ENCODE data around the gene SLC25A53. TPM values are rescaled to one million over a fixed set of nuclear protein-coding genes. Genes with fewer than 3 reads are reported as not detected.

SLC25A53 gene
- total RNA-seq, 4 donors from 2014 or later: 3.7 to 7.5 (median 5.9) TPM

GRCh38 chrX:104108955-104109354 lies 47.9 kb downstream of the SLC25A53 start:
- WGBS, 2 donors: 79 to 100% methylated on average over 1 of the region's 1 CpG
- intact Hi-C loops (cut with DNase I; ENCODE audit: low total_unique reads): no loop called here
- no peak for TF ChIP-seq POLR2A (IDR thresholded peaks at IDR 0.05)
- no peak for TF ChIP-seq CTCF (IDR thresholded peaks at IDR 0.05)
- no peak for DNase-seq (ENCODE audit: low spot score in 2 of 2)
- H3K4me3 ChIP-seq (ENCODE audit: low read depth, poor library complexity, severe bottlenecking): no peak overlapping the region

GRCh38 chrX:104105330-104106262 lies 51.2 kb downstream of the SLC25A53 start:
- H3K4me3 ChIP-seq (ENCODE audit: low read depth, poor library complexity, severe bottlenecking): no peak overlapping the region
- intact Hi-C loops (cut with DNase I; ENCODE audit: low total_unique reads): no loop called here
- no peak for DNase-seq (ENCODE audit: low spot score in 2 of 2)
- WGBS, 2 donors: 56 to 57% methylated on average over 11 of the region's 11 CpGs
- TF ChIP-seq POLR2A (IDR thresholded peaks at IDR 0.05) (no peak), CTCF (IDR thresholded peaks at IDR 0.05) (no peak)

- 64 to 95% methylated on average over 10 of the region's 10 CpGs for WGBS, 2 donors
- no peak for DNase-seq (ENCODE audit: low spot score in 2 of 2)
- TF ChIP-seq CTCF (IDR thresholded peaks at IDR 0.05) (no peak), POLR2A (IDR thresholded peaks at IDR 0.05) (no peak)
Measured at GRCh38 chrX:104104676-104105075, 52.1 kb downstream of the SLC25A53 start.

GRCh38 chrX:104098919-104099318 lies 57.9 kb downstream of the SLC25A53 start:
- no peak for TF ChIP-seq CTCF (IDR thresholded peaks at IDR 0.05)
- H3K4me3 ChIP-seq (ENCODE audit: low read depth, poor library complexity, severe bottlenecking): no peak overlapping the region
- DNase-seq (ENCODE audit: low spot score in 2 of 2): no peak
- intact Hi-C loops (cut with DNase I; ENCODE audit: low total_unique reads): no loop called here

More at GRCh38 chrX:104104676-104105075, 52.1 kb downstream of the SLC25A53 start:
- H3K4me3 ChIP-seq (ENCODE audit: low read depth, poor library complexity, severe bottlenecking): no peak overlapping the region
- intact Hi-C loops (cut with DNase I; ENCODE audit: low total_unique reads): no loop called here

GRCh38 chrX:104098151-104098808 lies 58.5 kb downstream of the SLC25A53 start:
- H3K4me3 ChIP-seq (ENCODE audit: low read depth, poor library complexity, severe bottlenecking): no peak overlapping the region
- DNase-seq (ENCODE audit: low spot score in 2 of 2): peak in 1 of 2 donors; percentile 24
- intact Hi-C loops (cut with DNase I; ENCODE audit: low total_unique reads): no loop called here
- WGBS, 2 donors: 0 to 1% methylated on average over 4 of the region's 4 CpGs
- TF ChIP-seq CTCF (IDR thresholded peaks at IDR 0.05) (no peak), POLR2A (IDR thresholded peaks at IDR 0.05) (no peak)

Measured in lower leg skin (tissue), 4 donors.